ENCODE results near the gene WWP2.

WWP2 gene

DNA sequence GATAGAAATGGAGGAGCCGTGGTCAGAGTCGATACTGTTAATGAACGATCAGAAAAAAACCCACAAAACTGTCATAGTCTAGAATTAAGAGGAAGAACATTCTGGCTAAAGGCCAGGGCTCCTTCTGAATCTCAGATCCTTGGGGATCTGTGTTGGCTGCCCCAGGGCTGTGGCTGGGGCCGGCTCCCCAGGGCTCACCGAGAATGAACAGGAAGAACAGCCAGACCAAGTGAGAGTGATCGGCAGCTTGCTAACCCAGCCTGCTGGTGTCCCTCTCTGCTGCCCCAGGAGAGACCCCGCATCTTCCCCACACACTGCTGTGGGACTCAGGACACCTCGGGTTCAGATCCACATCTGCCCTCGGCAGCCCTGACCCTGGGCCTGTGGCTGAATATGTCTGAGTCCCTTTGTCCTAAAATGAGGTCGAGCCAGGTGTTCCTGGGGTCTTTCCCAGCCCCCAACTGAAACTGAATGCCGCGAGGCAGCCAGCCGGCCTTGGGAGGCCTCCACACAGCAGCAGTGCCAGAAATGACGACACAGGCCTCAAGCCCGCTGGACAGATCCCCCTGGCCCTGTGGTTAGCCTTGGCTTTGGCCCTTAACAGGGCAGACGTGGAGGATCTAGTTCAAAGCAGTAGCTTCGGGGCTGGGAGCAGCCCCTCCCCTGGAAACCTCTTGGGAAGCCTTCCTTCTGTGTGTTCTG, 165.1 kb downstream of the WWP2 start:
- no peak for DNase-seq (ENCODE audit: low read depth)

DNA sequence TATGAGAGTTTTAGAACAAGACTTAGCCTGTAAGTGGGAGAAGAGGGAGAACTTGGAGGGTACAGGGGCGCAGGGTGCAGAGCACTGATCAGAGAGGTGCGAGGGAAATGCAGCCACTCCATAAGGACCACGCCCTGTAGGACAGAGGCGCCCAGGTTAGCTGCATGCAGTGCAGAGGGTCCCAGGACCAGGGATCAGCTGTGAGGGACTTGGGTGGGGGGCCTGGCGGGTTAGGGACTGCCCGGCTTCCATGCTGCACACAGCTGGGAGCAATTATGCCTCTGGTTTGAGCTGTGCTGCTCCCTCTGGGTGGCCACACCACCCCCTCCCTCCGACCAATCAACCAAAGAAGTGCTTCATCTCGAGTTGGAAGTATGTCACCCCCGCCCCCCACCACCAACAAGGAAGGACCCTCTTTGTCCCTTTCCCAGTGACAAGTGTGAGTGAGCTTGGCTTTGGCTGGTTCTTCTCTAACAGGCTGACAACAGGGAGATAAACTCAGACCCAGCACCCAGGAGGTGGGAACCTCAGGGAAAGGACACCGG, 166.8 kb downstream of the WWP2 start:
- no peak for DNase-seq (ENCODE audit: low read depth)

DNA sequence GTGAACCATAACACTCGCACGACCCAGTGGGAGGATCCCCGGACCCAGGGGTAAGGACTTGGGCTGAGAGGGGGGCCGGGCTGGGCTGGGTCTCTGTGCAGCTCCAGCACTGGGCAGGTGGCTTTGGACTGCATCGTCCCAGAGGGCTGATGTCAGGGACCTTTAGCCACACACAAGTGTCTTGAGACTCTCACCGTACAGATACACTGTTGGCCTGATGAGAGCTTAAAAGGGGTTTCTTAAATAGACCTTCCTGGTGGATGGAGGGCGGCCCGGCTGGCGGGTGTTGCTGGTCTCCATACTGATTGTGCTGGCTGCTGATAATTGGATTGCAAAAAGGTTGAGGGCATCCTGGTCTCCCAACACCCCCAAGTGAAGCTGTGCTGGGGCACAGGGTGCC, 167.3 kb downstream of the WWP2 start:
- no peak for DNase-seq (ENCODE audit: low read depth)

DNA sequence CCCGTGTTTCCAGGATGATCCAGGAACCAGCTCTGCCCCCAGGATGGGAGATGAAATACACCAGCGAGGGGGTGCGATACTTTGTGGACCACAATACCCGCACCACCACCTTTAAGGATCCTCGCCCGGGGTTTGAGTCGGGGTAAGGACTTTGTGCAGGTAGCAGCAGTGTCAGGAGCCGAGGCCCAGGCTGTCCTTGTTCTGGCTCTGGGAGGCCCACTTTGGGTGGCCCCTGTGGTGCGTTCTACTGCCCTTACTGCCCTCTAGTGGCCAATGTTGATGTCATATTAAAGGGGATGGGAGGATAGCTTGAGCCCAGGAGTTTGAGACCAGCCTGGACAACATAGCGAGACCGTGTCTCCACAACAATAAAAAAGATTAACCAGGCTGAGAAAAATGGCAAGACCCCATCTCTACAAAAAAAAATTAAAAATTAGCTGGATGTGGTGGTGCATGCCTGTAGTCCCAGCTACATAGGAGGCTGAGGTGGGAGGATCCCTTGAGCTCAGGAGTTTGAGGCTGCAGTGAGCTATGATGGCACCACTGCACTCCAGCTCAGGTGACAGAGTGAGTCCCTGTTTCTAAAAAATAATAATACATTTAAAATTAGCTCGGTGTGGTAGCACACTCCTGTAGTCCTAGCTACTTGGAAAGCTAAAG, 168.1 kb downstream of the WWP2 start:
- peak; percentile 10 for DNase-seq (ENCODE audit: low read depth)

DNA sequence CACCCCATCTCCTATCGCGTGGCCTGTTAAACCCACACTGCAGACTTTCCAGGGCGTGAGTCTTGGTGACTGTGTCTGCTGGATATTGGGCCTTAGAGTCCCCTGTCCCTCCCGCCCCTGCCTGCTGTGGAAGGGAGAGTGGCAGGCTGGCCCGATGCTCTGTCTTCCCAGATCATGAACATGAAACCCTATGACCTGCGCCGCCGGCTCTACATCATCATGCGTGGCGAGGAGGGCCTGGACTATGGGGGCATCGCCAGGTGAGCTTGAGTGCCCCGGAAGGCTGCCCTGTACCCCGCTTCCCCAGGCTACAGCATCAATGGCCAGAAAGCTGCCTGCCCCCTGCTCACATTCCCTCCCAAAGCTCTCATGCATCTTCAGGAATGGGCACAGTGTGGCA, 169.5 kb downstream of the WWP2 start:
- no peak for DNase-seq (ENCODE audit: low read depth)

DNA sequence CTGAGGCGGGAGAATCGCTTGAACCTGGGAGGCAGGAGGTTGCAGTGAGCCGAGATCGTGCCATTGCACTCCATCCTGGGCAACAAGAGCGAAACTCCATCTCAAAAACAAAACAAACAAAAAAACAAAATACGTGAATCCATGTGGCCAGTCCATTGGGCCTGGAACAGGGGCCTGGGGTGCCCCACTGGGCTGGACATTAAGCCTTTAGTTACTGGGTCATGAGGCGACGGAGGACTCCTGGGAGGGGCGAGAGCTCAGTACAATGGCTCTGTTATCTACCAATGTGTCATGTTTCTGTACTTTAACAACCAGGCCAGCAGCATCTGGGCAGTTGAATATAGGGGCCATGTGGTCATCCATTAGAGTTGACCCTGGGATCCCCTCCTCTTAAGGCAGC, 170.1 kb downstream of the WWP2 start:
- DNase-seq (ENCODE audit: low read depth) = no peak

DNA sequence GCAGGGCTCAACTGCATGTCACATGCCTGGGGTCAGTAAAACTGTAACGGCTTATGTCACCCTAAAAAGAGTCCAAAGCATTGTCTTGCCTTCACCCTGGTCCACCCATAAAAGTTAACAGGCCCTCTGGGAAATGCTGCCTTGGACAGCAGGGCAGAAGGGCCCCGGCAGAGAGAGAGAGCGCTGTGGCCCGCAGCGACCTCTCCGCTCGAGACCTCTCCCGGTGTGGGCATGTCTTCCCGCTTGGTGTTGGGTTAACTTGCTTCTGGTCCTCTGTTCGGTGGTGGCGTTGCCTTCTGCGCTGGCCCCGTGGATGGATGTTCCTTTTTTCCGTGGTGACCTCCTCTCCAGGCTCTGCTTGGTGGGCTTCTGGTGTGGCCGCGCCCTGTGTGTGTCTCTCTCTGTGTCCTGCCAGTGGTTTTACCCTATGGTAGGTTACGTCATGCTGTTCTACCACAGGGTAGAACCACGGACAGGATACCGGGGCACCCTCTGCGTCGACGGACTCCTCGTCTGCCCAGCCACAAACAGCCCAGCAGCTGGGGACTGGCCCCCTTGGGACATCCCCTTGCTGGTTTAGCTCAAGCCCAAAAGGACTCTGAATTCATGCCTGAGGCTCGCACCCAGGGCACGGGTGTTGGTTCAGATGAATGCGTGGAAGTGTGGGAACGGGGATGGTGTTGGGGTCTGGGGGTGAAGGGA, 170.7 kb downstream of the WWP2 start:
- no peak for DNase-seq (ENCODE audit: low read depth)

DNA sequence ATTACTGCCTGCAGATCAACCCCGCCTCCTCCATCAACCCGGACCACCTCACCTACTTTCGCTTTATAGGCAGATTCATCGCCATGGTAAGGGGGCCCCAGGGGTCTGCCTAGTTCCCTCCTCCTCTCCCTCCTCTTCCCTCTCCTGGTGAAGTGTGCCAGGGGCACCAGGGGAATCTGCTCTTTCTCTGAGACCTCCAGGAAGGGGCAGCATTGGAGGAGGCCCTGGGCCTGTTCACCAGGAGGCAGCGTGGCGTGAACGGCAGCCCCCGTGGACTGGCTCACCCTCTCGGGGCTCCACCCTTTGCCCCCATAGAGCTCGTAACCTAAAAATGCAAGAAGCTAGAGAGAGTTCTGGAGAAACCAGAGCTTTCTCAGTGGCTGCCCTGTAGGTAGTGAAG, 171.9 kb downstream of the WWP2 start:
- DNase-seq (ENCODE audit: low read depth) = no peak

DNA sequence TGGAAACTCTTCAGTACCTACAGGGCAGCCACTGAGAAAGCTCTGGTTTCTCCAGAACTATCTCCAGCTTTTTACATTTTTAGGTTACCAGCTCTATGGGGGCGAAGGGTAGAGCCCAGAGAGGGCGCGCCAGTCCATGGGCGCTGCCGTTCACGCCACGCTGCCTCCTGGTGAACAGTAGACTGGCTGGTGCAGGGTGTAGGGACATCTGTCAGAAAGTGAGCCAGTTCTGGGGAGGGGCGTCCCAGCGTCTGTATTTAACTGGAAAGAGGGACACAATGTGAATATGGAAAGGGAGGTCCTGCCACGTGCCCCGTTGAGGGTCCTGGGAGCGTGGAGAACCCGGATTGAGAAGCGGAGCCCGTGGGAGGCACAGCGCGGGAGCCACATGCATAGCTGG, 172.6 kb downstream of the WWP2 start:
- DNase-seq (ENCODE audit: low read depth) = no peak

DNA sequence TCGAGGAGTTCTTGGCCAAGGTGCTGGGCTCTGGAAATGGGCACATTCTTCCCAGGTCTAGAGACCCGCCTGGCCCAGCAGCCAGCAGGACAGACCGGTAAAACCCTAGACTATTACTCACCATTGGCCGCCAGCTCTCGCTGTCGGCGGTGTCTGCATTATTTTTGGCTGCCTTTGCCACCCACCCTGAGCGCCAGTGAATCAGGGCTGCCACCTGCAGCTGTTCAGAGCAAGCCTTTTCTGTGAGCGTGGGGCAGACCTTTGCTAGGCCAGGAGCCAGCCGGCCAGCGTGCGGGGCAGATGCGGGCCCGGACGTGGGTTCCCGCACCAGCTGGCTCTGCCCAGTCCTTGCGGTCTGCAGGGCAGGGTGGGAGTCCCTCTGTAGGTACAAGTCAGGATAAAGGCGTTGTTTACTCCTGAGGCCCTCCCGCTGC, 173.2 kb downstream of the WWP2 start:
- DNase-seq (ENCODE audit: low read depth) = no peak

DNA sequence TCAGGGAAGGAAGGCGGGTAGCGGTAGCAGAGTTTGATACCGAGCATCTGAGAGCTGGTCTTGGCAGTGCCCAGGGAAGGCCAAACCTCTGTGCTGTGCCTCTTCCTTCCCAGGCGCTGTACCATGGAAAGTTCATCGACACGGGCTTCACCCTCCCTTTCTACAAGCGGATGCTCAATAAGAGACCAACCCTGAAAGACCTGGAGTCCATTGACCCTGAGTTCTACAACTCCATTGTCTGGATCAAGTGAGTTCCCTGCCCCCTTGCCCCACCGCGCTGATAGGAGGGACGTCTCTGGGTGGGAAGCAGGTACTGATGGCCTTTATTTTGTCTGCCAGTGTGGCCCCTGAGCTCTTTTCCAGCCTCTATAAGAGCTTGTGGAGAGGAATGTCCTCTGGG, 173.6 kb downstream of the WWP2 start:
- no peak for DNase-seq (ENCODE audit: low read depth)

DNA sequence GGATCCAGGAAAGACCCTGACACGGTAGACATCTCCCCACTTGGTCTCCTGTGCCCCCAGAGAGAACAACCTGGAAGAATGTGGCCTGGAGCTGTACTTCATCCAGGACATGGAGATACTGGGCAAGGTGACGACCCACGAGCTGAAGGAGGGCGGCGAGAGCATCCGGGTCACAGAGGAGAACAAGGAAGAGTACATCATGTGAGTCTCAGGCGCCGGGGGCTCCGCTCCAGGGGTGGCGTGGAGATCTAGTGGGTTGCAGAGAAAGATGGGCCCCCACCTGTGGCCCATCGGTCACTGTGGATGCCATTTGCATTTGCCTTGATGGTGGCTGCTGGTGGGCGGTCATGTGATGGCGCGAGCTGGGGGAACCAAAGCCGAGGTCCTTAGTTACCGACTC, 174.1 kb downstream of the WWP2 start:
- no peak for DNase-seq (ENCODE audit: low read depth)

DNA sequence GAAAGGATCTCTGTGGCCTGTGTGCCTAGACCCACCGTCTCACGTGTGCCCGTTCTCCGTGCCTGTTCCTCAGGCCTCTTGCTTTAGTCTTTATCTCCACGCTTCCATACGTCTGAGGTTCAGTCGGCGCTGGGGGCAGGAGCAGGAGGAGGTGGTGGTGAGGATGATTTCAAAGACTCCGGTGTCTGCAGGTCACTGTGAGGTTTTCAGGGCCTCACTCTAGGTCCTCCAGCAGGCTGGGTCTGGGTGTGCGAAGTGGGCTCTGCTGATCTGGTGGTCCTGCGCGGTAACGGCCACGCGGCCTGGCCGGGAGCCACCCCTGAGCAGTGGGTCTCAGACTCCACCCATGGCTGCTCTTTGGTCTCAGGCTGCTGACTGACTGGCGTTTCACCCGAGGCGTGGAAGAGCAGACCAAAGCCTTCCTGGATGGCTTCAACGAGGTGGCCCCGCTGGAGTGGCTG, 174.6 kb downstream of the WWP2 start:
- DNase-seq (ENCODE audit: low read depth) = no peak

DNA sequence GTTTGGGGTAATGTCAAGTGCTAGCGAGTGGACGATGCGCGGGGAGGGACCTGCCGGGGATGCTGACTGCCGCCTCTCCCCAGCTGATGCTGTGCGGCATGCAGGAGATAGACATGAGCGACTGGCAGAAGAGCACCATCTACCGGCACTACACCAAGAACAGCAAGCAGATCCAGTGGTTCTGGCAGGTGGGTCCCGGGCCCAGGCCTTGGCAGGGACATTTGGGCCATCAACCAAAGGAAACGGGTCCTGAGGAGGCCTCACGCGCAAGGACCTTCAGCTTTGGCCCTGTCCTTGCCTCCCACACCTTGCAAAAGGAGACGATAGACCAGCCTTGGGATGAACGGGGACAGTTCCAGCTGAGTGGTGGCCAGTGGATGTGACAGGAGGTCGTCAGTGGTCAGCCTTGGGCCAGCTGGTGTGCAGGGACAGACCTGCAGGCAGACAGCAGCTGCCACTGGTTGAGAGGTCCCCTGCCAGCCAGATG, 175.4 kb downstream of the WWP2 start:
- DNase-seq (ENCODE audit: low read depth) = no peak

DNA sequence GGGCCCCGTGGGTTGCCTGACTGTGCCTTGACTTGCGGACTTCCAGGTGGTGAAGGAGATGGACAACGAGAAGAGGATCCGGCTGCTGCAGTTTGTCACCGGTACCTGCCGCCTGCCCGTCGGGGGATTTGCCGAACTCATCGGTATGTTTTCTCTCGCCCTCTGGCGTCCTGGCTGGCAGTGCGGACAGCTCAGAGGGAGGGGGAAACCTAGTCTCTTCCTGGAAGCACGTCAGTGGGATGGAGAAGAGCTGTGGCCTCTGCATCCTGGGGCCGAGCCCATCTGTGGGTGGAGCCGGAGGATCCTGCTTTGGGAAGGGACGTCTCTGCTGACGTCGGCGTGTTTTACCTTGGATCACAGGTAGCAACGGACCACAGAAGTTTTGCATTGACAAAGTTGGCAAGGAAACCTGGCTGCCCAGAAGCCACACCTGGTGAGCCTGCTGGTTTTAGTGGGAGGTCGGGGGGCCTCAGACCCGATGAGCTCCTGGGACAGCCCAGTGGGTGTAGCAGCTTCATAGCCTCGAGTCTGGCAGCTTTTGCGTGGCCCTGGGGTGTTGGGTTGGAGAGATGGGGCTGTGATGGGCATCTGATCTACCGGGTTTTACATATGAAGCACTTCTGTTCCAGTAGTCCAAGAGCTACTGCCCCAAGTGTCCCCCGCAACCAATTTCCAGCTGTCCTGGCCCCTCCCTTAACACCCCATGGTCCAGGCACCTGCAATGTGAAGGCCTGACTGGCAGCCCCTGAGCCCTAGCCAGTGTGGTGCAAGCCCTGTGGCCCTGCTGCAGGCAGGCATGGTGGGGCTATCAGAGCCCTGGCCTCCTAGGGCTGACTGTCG, 177.1 kb downstream of the WWP2 start:
- DNase-seq (ENCODE audit: low read depth) = no peak

DNA sequence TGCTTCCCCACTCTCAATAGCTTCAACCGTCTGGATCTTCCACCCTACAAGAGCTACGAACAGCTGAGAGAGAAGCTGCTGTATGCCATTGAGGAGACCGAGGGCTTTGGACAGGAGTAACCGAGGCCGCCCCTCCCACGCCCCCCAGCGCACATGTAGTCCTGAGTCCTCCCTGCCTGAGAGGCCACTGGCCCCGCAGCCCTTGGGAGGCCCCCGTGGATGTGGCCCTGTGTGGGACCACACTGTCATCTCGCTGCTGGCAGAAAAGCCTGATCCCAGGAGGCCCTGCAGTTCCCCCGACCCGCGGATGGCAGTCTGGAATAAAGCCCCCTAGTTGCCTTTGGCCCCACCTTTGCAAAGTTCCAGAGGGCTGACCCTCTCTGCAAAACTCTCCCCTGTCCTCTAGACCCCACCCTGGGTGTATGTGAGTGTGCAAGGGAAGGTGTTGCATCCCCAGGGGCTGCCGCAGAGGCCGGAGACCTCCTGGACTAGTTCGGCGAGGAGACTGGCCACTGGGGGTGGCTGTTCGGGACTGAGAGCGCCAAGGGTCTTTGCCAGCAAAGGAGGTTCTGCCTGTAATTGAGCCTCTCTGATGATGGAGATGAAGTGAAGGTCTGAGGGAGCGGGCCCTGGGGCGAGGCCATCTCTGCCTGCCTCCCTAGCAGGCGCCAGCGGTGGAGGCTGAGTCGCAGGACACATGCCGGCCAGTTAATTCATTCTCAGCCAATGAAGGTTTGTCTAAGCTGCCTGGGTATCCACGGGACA, 177.9 kb downstream of the WWP2 start:
- no peak for DNase-seq (ENCODE audit: low read depth)

DNA sequence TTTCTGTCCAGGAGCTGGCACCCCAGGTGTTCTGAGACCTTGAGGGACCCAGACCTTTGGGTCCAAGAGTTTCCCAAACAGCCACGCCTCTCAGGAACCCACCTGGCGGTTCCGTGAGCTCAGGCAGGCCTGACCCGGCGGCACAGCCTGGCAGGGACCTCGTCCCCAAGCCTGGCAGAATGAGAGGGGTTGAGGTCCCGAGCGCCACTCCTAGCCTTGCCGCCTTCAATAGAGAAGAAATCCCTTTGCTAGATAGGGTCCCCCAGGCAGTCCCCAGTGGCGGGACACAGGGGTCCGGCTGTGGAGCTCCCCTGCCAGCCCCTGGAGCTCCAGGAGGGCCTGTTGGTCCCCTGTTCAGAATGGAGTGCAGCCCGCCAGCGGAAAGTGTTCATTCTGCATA, 178.5 kb downstream of the WWP2 start:
- DNase-seq (ENCODE audit: low read depth) = no peak

DNA sequence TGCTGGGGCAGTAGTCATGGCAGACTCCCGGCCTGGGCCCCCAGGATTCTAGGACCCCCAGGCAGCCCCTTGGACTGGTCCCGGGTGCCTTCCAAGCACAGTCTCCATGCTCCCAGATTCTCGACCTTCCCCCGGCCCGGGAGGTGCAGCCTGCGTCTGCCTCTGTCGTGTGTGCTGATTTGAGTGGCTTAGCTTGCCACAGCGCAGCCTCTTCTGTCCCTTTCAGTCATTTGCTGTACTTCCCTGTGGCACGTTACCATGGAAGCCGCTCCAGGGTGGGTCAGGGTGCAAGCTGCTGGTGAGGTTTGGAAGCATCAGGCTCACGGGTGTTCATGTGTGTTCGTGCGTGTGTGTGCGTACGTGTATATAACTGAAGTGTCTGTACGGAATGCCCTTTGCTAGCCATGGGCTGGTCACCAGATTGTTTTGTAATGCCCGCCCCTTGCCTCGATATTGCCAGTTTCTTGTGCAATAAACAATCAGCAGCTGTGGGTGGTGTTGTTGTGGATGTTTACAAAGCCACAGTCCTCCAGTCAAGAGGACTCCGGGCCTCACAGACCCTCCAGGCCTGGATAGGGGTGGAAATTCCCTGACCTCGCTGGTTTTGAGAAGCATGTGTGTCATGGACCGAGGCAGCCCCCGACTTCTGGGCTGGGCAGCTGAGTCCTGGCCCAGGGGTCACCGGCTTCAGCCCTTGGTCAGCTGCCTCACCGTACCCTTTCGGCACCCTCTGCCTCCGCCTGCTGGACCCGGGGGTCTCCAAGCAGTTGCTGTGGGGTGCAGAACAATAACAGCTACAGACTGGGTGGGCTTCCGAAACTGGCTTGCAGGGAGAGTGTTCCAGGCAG, 179.3 kb downstream of the WWP2 start:
- no peak for DNase-seq (ENCODE audit: low read depth)

DNA sequence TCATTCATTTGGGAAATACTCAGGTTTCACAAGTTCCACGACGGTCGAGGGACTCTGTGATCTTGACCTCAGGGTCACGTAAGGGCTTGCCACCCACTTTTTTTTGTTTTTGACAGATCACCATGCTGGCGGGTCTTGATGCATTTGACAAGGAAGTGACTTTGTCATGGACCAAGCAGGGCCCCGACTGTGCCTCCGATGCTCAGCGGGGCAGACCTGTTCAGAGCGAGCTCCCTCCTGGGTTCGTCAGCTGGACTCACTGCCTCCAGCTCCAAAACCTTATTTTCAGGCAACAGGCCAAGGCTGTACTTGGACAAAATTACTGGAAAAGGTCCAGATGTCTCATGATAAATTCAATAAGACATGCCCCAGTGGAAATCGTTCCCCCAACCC, 180.0 kb downstream of the WWP2 start:
- DNase-seq (ENCODE audit: low read depth) = no peak

DNA sequence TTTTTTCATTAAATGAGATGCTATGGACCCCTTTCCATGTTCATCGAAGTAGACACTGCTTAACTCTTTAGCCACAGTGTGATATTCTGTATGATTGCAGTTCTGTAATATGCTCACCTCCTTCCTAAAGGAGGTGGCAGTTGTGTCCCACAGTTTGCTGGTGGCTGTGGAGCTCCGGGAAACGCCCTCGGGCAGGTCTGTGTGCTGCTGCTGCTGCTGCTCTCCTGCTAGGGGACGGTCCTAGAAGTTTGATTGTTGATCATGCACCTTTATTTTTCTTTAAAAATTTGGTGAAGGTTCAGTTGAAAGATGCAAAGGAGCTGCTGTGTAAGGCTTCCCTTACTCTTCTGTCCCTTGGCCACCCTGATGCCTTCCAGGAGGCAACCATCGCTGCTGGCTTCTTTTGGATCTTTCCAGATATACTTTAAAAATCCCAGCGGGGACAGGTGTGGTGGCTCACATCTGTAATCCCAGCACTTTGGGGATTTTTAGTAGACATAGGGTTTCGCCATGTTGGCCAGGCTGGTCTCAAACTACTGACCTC, 180.6 kb downstream of the WWP2 start:
- no peak for DNase-seq (ENCODE audit: low read depth)

All from stimulated activated CD8-positive, alpha-beta memory T cell treated with anti-CD3 and anti-CD28 coated beads, Interleukin-12 subunit alpha, Interleukin-12 subunit beta, amount 100 ng/mL, for 4 hours (primary cell).